HEK293 (cell line): Measurements from ENCODE around the gene PLB1.

Source experiments
- SCRT1 ChIP-seq: fragments of 450-650 bp; formaldehyde crosslinking; IDR thresholded peaks from 2 replicates; pipeline ENCODE4 v1.5.1; 2016; ENCODE audit warnings: missing biosample characterization, missing genetic modification characterization, borderline replicate concordance
- ZNF112 ChIP-seq: fragments of 450-650 bp; formaldehyde crosslinking; IDR thresholded peaks from 2 replicates; pipeline ENCODE4 v1.5.0; 2017; ENCODE audit warnings: missing biosample characterization, missing genetic modification characterization
- ZNF629 ChIP-seq: fragments of 450-650 bp; formaldehyde crosslinking; IDR thresholded peaks from 2 replicates; pipeline ENCODE4 v1.5.1; 2017; ENCODE audit warnings: missing biosample characterization, missing genetic modification characterization
- TF ChIP-seq, protein P1 (sequence below): fragments of 450-650 bp; formaldehyde crosslinking; IDR thresholded peaks from 2 replicates; pipeline ENCODE4 v1.5.1; 2016; ENCODE audit warnings: missing biosample characterization, missing genetic modification characterization
- TF ChIP-seq, protein P2 (sequence below): fragments of 450-650 bp; formaldehyde crosslinking; IDR thresholded peaks from 2 replicates; pipeline ENCODE4 v1.5.1; 2016; ENCODE audit warnings: missing biosample characterization, missing genetic modification characterization

DNA sequence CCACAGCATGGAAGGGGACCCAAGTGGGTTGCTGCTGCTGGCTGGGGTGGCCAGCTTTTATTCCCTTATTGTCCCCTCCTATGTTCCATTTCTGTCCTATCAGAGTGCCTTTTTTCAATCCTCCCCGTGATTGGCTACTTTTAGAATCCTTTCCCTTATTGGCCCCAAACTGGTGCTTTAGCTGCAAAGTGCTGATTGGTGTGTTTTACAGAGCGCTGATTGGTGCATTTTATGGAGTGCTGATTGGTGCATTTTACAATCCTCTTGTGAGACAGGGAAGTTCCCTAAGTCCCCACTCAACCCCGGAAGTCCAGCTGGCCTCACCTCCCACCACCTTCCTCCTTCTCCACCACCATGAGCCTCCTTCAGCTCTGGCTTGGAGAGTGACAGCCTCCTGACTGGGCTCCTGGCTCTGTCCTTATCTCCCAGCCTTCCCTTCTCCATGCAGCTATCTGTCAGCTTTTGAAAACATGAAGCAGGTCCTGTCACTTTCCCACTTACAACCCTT lies 20.7 kb upstream of the PLB1 start:
- TF ChIP-seq, protein P1, sequence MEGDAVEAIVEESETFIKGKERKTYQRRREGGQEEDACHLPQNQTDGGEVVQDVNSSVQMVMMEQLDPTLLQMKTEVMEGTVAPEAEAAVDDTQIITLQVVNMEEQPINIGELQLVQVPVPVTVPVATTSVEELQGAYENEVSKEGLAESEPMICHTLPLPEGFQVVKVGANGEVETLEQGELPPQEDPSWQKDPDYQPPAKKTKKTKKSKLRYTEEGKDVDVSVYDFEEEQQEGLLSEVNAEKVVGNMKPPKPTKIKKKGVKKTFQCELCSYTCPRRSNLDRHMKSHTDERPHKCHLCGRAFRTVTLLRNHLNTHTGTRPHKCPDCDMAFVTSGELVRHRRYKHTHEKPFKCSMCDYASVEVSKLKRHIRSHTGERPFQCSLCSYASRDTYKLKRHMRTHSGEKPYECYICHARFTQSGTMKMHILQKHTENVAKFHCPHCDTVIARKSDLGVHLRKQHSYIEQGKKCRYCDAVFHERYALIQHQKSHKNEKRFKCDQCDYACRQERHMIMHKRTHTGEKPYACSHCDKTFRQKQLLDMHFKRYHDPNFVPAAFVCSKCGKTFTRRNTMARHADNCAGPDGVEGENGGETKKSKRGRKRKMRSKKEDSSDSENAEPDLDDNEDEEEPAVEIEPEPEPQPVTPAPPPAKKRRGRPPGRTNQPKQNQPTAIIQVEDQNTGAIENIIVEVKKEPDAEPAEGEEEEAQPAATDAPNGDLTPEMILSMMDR (tag by site-specific recombination): no peak
- TF ChIP-seq, protein P2, sequence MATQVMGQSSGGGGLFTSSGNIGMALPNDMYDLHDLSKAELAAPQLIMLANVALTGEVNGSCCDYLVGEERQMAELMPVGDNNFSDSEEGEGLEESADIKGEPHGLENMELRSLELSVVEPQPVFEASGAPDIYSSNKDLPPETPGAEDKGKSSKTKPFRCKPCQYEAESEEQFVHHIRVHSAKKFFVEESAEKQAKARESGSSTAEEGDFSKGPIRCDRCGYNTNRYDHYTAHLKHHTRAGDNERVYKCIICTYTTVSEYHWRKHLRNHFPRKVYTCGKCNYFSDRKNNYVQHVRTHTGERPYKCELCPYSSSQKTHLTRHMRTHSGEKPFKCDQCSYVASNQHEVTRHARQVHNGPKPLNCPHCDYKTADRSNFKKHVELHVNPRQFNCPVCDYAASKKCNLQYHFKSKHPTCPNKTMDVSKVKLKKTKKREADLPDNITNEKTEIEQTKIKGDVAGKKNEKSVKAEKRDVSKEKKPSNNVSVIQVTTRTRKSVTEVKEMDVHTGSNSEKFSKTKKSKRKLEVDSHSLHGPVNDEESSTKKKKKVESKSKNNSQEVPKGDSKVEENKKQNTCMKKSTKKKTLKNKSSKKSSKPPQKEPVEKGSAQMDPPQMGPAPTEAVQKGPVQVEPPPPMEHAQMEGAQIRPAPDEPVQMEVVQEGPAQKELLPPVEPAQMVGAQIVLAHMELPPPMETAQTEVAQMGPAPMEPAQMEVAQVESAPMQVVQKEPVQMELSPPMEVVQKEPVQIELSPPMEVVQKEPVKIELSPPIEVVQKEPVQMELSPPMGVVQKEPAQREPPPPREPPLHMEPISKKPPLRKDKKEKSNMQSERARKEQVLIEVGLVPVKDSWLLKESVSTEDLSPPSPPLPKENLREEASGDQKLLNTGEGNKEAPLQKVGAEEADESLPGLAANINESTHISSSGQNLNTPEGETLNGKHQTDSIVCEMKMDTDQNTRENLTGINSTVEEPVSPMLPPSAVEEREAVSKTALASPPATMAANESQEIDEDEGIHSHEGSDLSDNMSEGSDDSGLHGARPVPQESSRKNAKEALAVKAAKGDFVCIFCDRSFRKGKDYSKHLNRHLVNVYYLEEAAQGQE: no peak
- TF ChIP-seq SCRT1 (tag by site-specific recombination): no peak
- TF ChIP-seq ZNF112: no peak
- TF ChIP-seq ZNF629 (tag by site-specific recombination): no peak
